GM18909 (cell line): Measurements from ENCODE around the gene MAZ.

ENCODE experiments used
- ATAC-seq: cut with Tn5 transposase; IDR thresholded peaks from one replicate; pipeline ENCODE4 v1.9.1; 2021; ENCODE audit warnings: mild to moderate bottlenecking; ENCODE audit not compliant: unreplicated experiment, poor library complexity

The MAZ gene

DNA sequence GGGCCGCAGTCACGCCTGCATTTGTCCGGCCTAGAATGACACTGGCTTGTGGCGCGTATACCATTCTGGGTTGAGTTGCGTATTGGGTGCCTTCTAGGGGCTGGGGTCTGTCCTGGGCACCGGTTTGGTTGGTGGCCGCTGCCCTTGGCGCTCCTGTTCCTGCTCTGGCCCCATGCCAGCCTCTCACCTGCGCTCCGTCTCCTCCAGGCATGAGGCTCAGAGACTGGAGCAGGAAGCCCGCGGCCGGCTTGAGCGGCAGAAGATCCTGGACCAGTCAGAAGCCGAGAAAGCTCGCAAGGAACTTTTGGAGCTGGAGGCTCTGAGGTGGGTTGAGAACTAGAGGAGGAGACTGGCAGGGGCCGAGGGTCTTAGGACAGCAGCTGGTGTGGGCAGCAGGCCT, 39.3 kb downstream of the MAZ start:
- no peak for ATAC-seq

DNA sequence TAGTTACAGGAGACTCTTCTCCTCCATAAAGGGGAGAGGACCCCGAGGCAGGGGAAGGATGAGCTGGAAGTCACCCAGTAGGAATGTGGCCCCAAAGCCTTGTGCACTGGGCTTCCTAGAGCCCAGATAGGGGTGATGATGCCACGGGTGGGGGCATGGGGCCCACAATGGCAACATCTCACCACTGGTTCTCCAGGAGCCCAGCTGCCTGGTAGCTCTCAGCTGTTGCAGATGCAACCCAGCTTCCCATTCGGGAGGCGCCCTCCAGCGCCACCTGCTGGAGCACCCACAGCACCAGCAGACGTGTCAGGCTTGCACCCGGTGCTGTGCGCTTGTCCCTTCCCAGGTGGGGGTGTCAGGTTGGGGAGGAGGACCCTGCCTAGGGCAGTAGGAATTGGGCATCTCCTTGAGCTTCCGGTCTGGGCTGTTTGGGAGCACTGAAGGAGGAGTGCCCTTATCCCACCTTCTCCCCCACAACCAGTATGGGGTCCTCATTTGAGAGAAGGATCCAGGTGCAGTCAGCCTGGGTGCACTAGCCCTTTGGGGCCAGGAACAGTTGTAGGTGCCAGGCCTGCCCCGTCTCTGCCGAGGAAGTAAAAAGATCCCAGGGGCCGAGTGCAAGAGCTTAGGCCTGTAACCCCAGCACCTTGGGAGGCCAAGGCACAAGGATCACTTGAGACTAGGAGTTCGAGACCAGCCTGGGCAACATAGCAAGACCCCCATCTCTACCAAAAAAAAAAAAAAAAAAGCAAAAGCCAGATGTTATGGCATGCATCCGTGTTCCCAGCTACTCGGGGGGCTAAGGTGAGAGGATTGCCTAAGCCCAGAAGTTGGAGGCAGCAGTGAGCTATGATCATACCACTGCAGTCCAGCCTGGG, 42.3 kb downstream of the MAZ start:
- ATAC-seq: no peak

DNA sequence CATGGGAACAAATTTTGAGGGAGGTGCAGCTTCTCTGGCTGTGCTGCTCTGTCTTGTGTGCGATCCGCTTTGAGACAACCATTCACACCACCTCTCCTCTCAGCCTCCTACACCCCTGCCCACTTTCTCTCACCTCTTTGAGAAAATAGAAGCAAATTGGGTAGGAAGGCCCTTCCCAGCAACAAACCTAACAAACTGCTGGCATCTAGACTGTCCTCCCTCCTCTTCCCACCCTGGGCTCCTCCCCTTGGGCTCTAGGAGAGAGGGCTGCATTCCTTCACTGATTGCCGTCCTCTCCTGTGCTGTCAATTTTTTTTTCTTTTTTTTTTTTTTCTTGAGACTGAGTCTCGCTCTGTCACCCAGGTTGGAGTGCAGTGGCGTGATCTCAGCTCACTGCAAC, 43.2 kb downstream of the MAZ start:
- ATAC-seq: no peak

DNA sequence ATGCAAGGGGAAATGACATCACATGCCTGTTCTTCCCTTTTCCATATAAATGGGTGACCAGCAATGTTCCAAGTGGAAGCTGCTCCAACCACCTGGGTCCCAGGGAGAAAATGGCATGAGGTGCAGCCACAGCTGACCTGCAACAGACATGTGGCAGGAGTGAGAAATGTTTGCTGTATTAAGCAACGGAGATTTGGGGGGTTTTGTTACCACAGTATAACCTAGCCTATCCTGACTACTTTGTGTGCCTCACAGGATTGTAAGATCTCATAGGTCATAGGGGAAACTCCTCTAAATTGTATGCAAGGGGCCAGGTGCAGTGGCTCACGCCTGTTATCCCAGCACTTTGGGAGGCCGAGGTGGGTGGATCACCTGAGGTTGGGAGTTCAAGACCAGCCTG, 44.7 kb downstream of the MAZ start:
- ATAC-seq: no peak

DNA sequence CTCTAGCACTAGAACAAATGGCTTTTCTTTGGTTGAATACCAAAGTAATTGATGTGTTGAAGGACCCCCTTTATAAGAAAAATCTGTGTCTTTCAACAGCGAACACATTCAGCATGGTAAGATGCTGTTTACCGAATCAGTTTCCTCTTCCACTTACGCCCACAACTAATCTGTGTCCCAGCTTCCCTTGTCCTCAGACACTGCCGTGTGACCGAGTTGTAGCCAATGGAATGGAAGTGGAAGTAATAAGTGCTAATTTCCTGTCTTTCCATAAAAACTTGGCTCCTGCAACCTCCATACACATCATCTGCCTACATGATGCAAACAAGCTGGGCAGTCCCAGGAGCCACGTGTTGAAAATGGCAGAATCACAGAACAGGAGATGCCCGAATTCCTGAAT, 46.3 kb downstream of the MAZ start:
- ATAC-seq: no peak

DNA sequence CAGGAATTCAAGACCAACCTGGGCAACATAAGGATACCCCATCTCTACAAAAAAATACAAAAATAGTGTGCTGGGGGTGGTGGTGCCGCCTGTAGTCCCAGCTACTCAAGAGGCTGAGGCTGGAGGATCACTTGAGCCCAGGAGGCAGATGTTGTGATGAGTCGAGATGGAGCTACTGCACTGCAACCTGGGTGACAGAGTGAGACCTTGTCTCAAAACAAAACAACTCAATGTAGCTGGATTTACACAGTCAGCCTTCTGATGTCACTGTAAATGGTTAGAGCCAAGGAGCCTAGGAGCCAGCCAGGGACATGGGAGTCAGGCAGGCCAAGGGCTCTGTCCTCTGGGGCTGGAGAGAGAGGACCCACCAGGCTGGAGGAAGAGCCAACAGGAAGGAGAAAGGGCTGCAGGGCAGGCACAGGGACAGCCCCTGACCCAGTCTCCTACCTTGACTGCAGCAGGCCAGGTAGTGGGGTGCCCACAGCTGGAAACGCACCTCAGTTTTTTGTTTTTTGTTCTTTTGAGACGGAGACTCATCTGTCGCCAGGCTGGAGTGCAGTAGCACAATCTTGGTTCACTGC, 48.3 kb downstream of the MAZ start:
- no peak for ATAC-seq

DNA sequence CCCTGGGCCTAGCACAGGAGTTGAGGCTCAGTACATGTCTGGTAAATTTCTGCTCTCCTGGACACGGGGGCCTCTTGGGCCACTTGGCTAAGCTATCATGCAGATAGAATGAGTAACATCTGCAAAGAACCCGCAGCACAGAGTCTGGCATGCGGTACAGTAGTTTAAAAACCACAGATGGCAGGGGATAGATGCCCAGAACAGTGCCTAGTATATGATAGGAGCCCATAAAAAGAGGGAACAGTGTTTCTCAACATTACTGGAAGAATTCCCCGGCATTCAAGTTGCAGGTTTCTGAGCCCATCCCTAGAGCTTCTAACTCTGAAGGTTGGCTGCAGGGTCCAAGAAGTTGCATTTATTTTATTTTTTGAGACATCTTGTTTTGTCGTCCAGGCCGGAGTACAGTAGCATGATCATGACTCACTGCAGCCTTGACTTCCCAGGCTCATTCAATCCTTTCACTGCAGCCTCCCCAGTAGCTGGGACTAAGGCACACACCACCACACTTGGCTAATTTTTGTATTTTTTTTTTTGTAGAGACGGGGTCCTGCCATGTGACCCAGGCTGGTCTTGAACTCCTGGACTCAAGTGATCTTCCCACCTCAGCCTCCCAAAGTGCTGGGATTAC, 50.9 kb downstream of the MAZ start:
- ATAC-seq: no peak

DNA sequence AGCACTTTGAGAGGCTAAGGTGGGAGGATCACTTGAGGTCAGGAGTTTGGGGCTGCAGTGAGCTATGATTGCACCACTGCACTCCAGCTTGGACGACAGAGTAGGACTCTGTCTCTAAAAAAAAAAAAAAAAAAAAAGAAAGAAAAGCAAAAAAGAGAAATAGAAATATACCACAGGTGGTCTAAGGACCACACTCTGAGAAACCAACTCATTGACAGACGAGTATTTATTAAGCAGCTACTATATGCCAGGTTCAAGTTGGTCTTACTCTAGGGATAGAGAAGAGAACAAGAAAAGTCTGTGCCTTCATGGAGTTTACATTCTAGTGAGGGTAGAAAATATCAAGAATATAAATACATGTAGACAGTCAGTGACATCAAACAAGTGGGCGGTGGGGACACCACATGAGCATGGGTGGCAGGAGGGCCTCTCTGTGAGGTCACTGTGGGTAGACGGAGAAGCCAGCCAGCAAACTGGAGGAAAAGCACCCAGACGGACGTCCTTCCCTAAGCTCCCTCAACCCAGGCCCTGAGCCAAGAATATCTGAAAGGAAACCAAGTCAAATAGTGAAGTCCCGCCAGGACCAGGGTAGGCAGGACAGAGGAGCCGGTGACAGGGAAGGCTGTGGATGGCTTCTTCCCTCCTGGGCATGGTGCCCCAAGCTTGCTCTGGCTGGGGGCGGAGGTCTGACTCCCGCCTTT, 52.0 kb downstream of the MAZ start:
- ATAC-seq: no peak

DNA sequence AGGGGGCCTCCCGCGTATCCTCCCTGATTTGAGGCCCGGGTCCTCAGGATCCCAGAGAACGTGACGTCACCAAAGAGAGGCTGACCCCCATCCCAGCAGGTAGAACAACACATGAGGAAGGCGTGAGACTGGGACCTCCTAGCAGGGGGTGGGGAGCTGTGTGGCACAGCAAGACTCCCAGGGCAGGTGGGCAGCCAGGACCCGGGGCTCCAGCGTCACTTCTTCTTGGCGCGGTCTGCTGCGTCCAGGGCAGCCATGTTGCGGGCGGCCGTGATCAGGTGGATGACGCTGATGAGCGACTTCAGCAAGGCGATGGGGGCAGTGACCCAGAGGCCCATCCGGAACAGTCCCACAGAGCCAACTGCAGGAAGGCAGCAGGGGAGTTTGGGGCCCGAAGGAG, 52.6 kb downstream of the MAZ start:
- no peak for ATAC-seq

DNA sequence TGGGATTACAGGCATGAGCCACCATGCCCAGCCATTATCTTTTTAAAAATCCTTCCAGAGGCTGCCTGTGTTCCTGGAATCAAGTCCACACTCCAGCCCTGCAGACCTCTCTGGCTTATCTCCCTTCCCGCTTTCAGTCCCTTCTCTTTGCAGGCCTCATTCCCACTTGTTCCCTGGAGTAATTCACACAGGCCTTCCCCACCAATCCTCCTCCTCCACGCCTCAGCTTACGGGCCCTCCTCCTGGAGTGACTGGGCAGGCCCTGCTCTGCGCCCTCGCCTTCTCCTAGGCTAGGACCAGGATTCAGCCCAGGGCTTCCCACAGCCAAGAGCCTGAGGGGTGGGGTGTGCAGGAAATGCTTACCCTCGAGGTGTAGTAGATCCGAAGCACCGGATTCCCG, 53.9 kb downstream of the MAZ start:
- no peak for ATAC-seq
